K562 (cell line): Measurements from ENCODE around the gene DNAAF1. TPM values are rescaled to one million over a fixed set of nuclear protein-coding genes. Genes with fewer than 3 reads are reported as not detected.

Source experiments
- BHLHE40 ChIP-seq: IDR thresholded peaks from 2 replicates; pipeline ENCODE4 v1.6.1; 2011; ENCODE audit warnings: low read length, improper control_type of control experiment
- CHD1 ChIP-seq: fragments of 200-600 bp; sonication (generic); IDR thresholded peaks from one replicate; pipeline ENCODE4 v1.6.1; 2012; ENCODE audit warnings: mild to moderate bottlenecking, moderate library complexity, low read length, inconsistent platforms
- CHD2 ChIP-seq: IDR thresholded peaks from 2 replicates; pipeline ENCODE4 v1.6.1; 2011; ENCODE audit warnings: low read depth, low read length
- CREB1 ChIP-seq, 2 experiments: sonication (generic) in 1 of 2; formaldehyde crosslinking in 1 of 2; IDR thresholded peaks; 2 replicates each; pipeline versions ENCODE4 v1.6.1 to v1.8.0; 2012 to 2022; ENCODE audit warnings: inconsistent platforms in 1 of 2, mild to moderate bottlenecking in 1 of 2, missing genetic modification reagents in 1 of 2, moderate library complexity in 1 of 2
- ETS2 ChIP-seq: IDR thresholded peaks from 2 replicates; pipeline ENCODE4 v1.6.1; 2016; ENCODE audit warnings: borderline replicate concordance, missing genetic modification characterization, mild to moderate bottlenecking, moderate library complexity, missing compliant biosample characterization; ENCODE audit not compliant: poor library complexity, severe bottlenecking
- FOXP1 ChIP-seq: sonication (generic); formaldehyde crosslinking; IDR thresholded peaks from 2 replicates; pipeline ENCODE4 v1.8.0; 2022; ENCODE audit warnings: mild to moderate bottlenecking, missing genetic modification reagents
- HCFC1 ChIP-seq: IDR thresholded peaks from 2 replicates; pipeline ENCODE4 v1.6.1; 2012; ENCODE audit warnings: low read depth, low read length, improper control_type of control experiment
- HDAC1 ChIP-seq, 2 experiments: fragments of 450-650 bp; IDR thresholded peaks; 2 replicates each; pipeline ENCODE4 v1.6.1; 2016 to 2017; ENCODE audit warnings: inconsistent platforms in 1 of 2, mild to moderate bottlenecking in 1 of 2, moderate library complexity in 1 of 2
- HMBOX1 ChIP-seq: sonication (generic); IDR thresholded peaks from 2 replicates; pipeline ENCODE4 v1.6.1; 2016
- MLX ChIP-seq, 2 experiments: fragments of 450-650 bp in 1 of 2; sonication (generic) in 1 of 2; formaldehyde crosslinking; conservative IDR thresholded peaks; 2 replicates each; pipeline versions ENCODE4 v1.4.0 to v1.8.1; 2020 to 2022; ENCODE audit warnings: mild to moderate bottlenecking in 1 of 2, missing genetic modification reagents in 1 of 2
- MTA1 ChIP-seq: fragments of 450-650 bp; IDR thresholded peaks from 2 replicates; pipeline ENCODE4 v1.6.1; 2017; ENCODE audit warnings: borderline replicate concordance
- MTA2 ChIP-seq: fragments of 450-650 bp; IDR thresholded peaks from 2 replicates; pipeline ENCODE4 v1.6.1; 2016; ENCODE audit warnings: low read depth
- RBM14 ChIP-seq: fragments of 200-400 bp; formaldehyde crosslinking; IDR thresholded peaks from 2 replicates; pipeline ENCODE4 v1.6.1; 2018; ENCODE audit warnings: low read depth, mild to moderate bottlenecking, low read length, moderate library complexity, borderline replicate concordance; ENCODE audit not compliant: insufficient read depth
- RBM22 ChIP-seq: fragments of 200-400 bp; formaldehyde crosslinking; IDR thresholded peaks from 2 replicates; pipeline ENCODE4 v1.6.1; 2018; ENCODE audit warnings: low read length, low read depth; ENCODE audit not compliant: poor library complexity, severe bottlenecking
- RCOR1 ChIP-seq, 2 experiments: IDR thresholded peaks; 2 replicates each; pipeline ENCODE4 v1.6.1; 2012; ENCODE audit warnings: low read depth in 2 of 2, low read length in 2 of 2, borderline replicate concordance in 1 of 2, improper control_type of control experiment in 1 of 2
- SAP30 ChIP-seq: fragments of 200-600 bp; sonication (generic); IDR thresholded peaks from 2 replicates; pipeline ENCODE4 v1.6.1; 2012; ENCODE audit warnings: borderline replicate concordance, low read depth, mild to moderate bottlenecking, moderate library complexity, low read length, control low read depth, inconsistent platforms; ENCODE audit not compliant: insufficient read depth, poor library complexity, severe bottlenecking
- SMAD4 ChIP-seq: fragments of 250-450 bp; sonication (Bioruptor Pico); conservative IDR thresholded peaks from 2 replicates; pipeline ENCODE4 v1.8.0; 2021; ENCODE audit warnings: inconsistent platforms, mild to moderate bottlenecking, moderate library complexity
- SMARCC2 ChIP-seq: fragments of 450-650 bp; IDR thresholded peaks from 2 replicates; pipeline ENCODE4 v1.6.1; 2017; ENCODE audit warnings: antibody characterized with exemption, moderate library complexity, mild to moderate bottlenecking, low read depth
- XRCC5 ChIP-seq: fragments of 200-400 bp; formaldehyde crosslinking; IDR thresholded peaks from 2 replicates; pipeline ENCODE4 v1.6.1; 2017; ENCODE audit warnings: low read depth, mild to moderate bottlenecking, low read length
- ZMIZ1 ChIP-seq, 2 experiments: fragments of 150-350 bp in 1 of 2; IDR thresholded peaks; 2 replicates each; pipeline ENCODE4 v1.6.1; 2012 to 2016; ENCODE audit warnings: low read depth in 2 of 2, low read length in 2 of 2, mild to moderate bottlenecking in 1 of 2, moderate library complexity in 1 of 2
- ZNF143 ChIP-seq: sonication (generic); formaldehyde crosslinking; IDR thresholded peaks from 2 replicates; pipeline ENCODE4 v1.9.0; 2022; ENCODE audit warnings: mild to moderate bottlenecking, missing genetic modification reagents
- ZNF175 ChIP-seq: fragments of 200-800 bp; sonication (Bioruptor generic); IDR thresholded peaks from 2 replicates; pipeline ENCODE4 v1.6.1; 2016; ENCODE audit warnings: low read depth, mild to moderate bottlenecking, missing genetic modification characterization, missing compliant biosample characterization
- ZNF24 ChIP-seq: fragments of 450-650 bp; IDR thresholded peaks from 2 replicates; pipeline ENCODE4 v1.6.1; 2016
- polyA plus RNA-seq, 8 experiments: library from polyadenylated mRNA; depleted of rRNA in 4 of 8; stranded (reverse) in 5 of 8; unstranded in 3 of 8; fragments of >200 nt; fragmentation: Nextera tagmentation in 2 of 8; fragmentation: Illumina TruSeq in 1 of 8; extraction: Ambion mirVana in 2 of 8; extraction: Trizol in 1 of 8; gene quantifications; 2 replicates each; pipeline versions ENCODE4 v1.2.1 to v1.2.3, GENCODE V29; 2011 to 2014; ENCODE audit warnings: inconsistent platforms in 1 of 8, missing spikeins in 1 of 8
- total RNA-seq, 7 experiments: library from RNA; depleted of rRNA in 6 of 7; stranded (reverse); fragments of >200 nt in 6 of 7; fragmentation: Illumina TruSeq in 2 of 7; extraction: Trizol in 2 of 7; gene quantifications; 2 replicates each; pipeline versions ENCODE4 v1.2.1 to v1.2.3, GENCODE V29; 2011 to 2021; ENCODE audit warnings: low replicate concordance in 1 of 7

Gene DNAAF1
- total and polyA plus RNA-seq, 9 of the 15 experiments (the other 6 are each of a cell fraction or from before 2014, with no cell fraction given), result 0.01 TPM; not detected in 8

- no peak for TF ChIP-seq HMBOX1
- no peak for TF ChIP-seq MTA1
- TF ChIP-seq SMAD4, result 0 out of 2 replicates have a peak, but pooled peaks have one; percentile 15
- no peak; the same call in 1 of the 2 replicates for TF ChIP-seq XRCC5
- TF ChIP-seq HCFC1, result no peak
- no peak for TF ChIP-seq FOXP1 (CRISPR knock-in tag)
- no peak for TF ChIP-seq RBM22
- TF ChIP-seq CHD1, result peak; percentile 30
- TF ChIP-seq HDAC1 (IDR thresholded peaks at IDR 0.05), result peak in 1 of 2 experiments; percentile 55; a peak in 1 of 4 replicates
- no peak for TF ChIP-seq ZNF24
- TF ChIP-seq ZNF175 (CRISPR knock-in tag), result no peak
- no peak for TF ChIP-seq ETS2 (tag)
- no peak for TF ChIP-seq ZNF143 (CRISPR knock-in tag)
- no peak for TF ChIP-seq RBM14
- no peak for TF ChIP-seq MTA2
- TF ChIP-seq CREB1 (IDR thresholded peaks at IDR 0.05), result no peak
- no peak for TF ChIP-seq CREB1 (CRISPR knock-in tag; IDR thresholded peaks at IDR 0.05)
- no peak for TF ChIP-seq CHD2
- TF ChIP-seq RCOR1 (IDR thresholded peaks at IDR 0.05; ENCODE audit: borderline replicate concordance in 1 of 2, low read depth in 2 of 2, low read length in 2 of 2), result no peak
- 0 out of 2 replicates have a peak, but pooled peaks have one; percentile 40 for TF ChIP-seq SMARCC2
- no peak for TF ChIP-seq SAP30
- TF ChIP-seq BHLHE40, result peak; percentile 82
- peak in 1 of 2 experiments; percentile 38; a peak in 1 of 4 replicates for TF ChIP-seq ZMIZ1 (IDR thresholded peaks at IDR 0.05; ENCODE audit: low read depth in 2 of 2, low read length in 2 of 2)
- no peak for TF ChIP-seq MLX (CRISPR knock-in tag; conservative IDR thresholded peaks at IDR 0.05)
Measured at GRCh38 chr16:84144209-84144858, 774 bp upstream of the DNAAF1 start (continued).
